OCI-LY1 (cell line): Measurements from ENCODE around the gene HNRNPA3.

Source experiments
- CTCF ChIP-seq: fragments of 200-600 bp; sonication (generic), shearing (Covaris generic); IDR thresholded peaks from 2 replicates; pipeline ENCODE4 v1.5.1; 2017; ENCODE audit warnings: mild to moderate bottlenecking, antibody characterized with exemption, low read length, moderate library complexity, mixed read lengths
- EZH2 ChIP-seq: fragments of 200-600 bp; sonication (generic), shearing (Covaris generic); IDR thresholded peaks from 2 replicates; pipeline ENCODE4 v1.8.0; 2017; ENCODE audit warnings: borderline replicate concordance, mixed run types, mild to moderate bottlenecking, antibody characterized with exemption, low read length, moderate library complexity, mixed read lengths

DNA sequence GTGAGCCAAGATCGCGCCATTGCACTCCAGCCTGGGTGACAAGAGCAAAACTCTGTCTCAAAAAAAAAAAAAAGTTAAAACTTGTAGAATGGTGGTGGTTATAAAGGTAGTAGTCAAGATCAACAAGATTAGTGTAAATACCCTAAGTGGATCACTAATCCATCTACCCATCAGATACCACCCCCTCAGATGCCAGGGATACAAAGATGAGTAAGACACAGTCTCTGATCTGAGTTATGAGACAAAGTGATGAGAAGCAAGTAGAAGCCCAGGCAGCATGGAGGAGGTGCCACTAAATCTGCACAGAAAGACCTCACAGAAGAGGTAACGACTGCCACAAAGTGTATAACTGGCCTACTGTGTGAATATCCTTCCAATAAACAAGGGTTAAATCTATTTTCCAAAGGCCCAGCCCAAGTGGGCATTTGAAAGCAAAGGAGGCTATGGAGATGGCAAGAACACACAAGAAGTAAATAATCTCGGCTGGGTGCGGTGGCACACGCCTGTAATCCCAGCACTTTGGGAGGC, 31.7 kb downstream of the HNRNPA3 start:
- TF ChIP-seq CTCF (no peak), EZH2 (no peak)
